Panc1 (cell line): ENCODE measurements around the gene NPC1L1.
"Not testable (repeated sequence)": the region's sequence is repeated elsewhere in the genome, so short reads cannot be mapped to it uniquely, and the experiment has no call there.

Experiments
- TF ChIP-seq, protein P1 (sequence below): fragments of 450-650 bp; IDR thresholded peaks from 2 replicates; pipeline ENCODE4 v1.5.1; 2017; ENCODE audit warnings: mild to moderate bottlenecking
- TF ChIP-seq, protein P2 (sequence below), 2 experiments: IDR thresholded peaks; 2 replicates each; pipeline ENCODE4 v1.6.1; 2011 to 2012; ENCODE audit warnings: low read depth in 2 of 2, control low read depth in 1 of 2, low read length in 1 of 2, mild to moderate bottlenecking in 1 of 2, moderate library complexity in 1 of 2; ENCODE audit not compliant: insufficient read depth in 1 of 2

DNA sequence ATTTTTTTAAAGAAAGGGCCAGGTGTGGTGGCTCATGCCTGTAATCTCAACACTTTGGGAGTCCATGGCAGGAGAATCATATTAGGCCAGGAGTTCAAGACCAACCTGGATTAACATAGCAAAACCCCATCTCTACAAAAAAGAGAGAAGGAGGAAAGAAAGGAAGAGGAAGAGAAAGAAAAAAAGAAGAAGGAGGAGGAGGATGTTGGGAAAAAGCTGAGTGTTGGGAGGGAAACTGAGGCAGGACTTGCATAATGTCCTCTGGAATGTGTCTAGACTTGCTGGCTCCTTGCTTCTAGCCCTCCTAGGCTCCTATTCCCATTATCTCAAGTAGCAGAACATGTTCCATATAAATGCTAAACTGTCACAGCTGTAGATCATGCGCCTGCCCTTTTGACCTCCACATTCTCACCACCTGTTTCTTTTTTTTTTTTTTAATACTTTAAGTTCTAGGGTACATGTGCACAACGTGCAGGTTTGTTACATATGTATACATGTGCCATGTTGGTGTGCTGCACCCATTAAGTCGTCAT lies 11.4 kb upstream of the NPC1L1 start:
- TF ChIP-seq, protein P1, sequence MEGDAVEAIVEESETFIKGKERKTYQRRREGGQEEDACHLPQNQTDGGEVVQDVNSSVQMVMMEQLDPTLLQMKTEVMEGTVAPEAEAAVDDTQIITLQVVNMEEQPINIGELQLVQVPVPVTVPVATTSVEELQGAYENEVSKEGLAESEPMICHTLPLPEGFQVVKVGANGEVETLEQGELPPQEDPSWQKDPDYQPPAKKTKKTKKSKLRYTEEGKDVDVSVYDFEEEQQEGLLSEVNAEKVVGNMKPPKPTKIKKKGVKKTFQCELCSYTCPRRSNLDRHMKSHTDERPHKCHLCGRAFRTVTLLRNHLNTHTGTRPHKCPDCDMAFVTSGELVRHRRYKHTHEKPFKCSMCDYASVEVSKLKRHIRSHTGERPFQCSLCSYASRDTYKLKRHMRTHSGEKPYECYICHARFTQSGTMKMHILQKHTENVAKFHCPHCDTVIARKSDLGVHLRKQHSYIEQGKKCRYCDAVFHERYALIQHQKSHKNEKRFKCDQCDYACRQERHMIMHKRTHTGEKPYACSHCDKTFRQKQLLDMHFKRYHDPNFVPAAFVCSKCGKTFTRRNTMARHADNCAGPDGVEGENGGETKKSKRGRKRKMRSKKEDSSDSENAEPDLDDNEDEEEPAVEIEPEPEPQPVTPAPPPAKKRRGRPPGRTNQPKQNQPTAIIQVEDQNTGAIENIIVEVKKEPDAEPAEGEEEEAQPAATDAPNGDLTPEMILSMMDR: not testable (repeated sequence)
- TF ChIP-seq, protein P2, sequence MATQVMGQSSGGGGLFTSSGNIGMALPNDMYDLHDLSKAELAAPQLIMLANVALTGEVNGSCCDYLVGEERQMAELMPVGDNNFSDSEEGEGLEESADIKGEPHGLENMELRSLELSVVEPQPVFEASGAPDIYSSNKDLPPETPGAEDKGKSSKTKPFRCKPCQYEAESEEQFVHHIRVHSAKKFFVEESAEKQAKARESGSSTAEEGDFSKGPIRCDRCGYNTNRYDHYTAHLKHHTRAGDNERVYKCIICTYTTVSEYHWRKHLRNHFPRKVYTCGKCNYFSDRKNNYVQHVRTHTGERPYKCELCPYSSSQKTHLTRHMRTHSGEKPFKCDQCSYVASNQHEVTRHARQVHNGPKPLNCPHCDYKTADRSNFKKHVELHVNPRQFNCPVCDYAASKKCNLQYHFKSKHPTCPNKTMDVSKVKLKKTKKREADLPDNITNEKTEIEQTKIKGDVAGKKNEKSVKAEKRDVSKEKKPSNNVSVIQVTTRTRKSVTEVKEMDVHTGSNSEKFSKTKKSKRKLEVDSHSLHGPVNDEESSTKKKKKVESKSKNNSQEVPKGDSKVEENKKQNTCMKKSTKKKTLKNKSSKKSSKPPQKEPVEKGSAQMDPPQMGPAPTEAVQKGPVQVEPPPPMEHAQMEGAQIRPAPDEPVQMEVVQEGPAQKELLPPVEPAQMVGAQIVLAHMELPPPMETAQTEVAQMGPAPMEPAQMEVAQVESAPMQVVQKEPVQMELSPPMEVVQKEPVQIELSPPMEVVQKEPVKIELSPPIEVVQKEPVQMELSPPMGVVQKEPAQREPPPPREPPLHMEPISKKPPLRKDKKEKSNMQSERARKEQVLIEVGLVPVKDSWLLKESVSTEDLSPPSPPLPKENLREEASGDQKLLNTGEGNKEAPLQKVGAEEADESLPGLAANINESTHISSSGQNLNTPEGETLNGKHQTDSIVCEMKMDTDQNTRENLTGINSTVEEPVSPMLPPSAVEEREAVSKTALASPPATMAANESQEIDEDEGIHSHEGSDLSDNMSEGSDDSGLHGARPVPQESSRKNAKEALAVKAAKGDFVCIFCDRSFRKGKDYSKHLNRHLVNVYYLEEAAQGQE (IDR thresholded peaks at IDR 0.05; ENCODE audit: insufficient read depth in 1 of 2, low read depth in 2 of 2, low read length in 1 of 2): not testable (repeated sequence)
